Activated CD4-positive, alpha-beta T cell treated with anti-CD3 and anti-CD28 coated beads for 1 hour (primary cell): ENCODE data around the gene TRIM64C.
"Not testable (repeated sequence)": the region's sequence is repeated elsewhere in the genome, so short reads cannot be mapped to it uniquely, and the experiment has no call there.

Source experiments
- DNase-seq: peaks from one replicate; pipeline ENCODE4 v3.0.0-alpha.2; 2020

TRIM64C gene, protein sequence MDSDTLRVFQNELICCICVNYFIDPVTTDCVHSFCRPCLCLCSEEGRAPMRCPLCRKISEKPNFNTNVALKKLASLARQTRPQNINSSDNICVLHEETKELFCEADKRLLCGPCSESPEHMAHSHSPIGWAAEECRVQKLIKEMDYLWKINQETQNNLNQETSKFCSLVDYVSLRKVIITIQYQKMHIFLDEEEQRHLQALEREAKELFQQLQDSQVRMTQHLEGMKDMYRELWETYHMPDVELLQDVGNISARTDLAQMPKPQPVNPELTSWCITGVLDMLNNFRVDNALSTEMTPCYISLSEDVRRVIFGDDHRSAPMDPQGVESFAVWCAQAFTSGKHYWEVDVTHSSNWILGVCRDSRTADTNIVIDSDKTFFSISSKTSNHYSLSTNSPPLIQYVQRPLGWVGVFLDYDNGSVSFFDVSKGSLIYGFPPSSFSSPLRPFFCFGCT

DNA sequence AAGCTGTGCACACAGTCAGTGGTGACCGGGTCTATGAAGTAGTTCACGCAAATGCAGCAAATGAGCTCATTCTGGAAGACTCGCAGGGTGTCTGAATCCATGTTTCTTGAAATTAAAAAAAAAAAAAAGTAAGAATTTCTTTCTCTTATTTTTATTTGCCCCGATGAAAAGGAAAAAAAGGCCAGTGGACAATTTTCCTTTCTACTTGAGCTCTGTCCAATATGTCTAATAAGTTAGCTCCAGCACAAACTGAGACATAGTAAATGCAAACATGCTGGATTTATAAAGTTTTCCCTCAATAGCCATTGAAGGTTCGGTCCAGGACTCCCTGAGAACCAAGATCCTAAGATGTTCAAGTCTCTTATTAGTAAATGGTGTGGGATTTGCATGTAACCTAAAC lies at the start of gene TRIM64C:
TSS of gene TRIM64C (minus strand) at position 101 of the 400 bp plus-strand sequence. CDS start at position 101, 0 bp downstream.
- DNase-seq, result not testable (repeated sequence)

GRCh38 chr11:49102356-49102755 lies 43.4 kb upstream of the TRIM64C start:
- not testable (repeated sequence) for DNase-seq

GRCh38 chr11:49069897-49070296 lies 11.0 kb upstream of the TRIM64C start:
- DNase-seq, result not testable (repeated sequence)

- not testable (repeated sequence) for DNase-seq
Observed at GRCh38 chr11:49049821-49050220, 9.1 kb downstream of the TRIM64C start.

DNA sequence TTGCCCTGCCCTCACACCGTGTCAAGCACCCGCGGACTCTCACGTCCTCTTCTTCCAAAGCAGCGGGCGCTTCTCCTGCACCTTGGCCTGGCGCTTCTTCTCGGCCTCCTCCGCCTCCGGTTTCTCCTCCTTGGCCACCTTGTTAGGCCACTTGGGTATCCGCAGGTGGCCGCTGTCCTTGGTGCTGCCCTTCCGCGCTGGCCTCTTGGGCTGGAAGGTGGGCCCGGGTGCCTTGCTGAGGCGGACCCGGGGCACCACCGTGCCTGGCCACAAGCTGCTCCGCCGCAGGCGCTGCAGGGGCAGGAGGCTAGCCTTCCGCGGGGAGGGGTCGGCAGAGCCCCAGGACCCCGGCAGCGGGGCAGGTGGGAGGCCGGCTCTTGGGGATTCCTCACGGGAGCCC lies 10.7 kb downstream of the TRIM64C start:
- not testable (repeated sequence) for DNase-seq

GRCh38 chr11:49028523-49028922 lies 30.4 kb downstream of the TRIM64C start, which contains the start of gene TRIM49B:
Gene TRIM49B, plus strand, starts transcription at chr11:49028823. Its CDS starts 2,777 bp downstream, at chr11:49031600.
- not testable (repeated sequence) for DNase-seq
